ENCODE results near the gene METAP1D.

GRCh38 chr2:172053486-172053885 lies 53.7 kb downstream of the METAP1D start:
- TF ChIP-seq CTCF (IDR thresholded peaks at IDR 0.05) (no peak), POLR2A (IDR thresholded peaks at IDR 0.05) (no peak)

Data from breast epithelium (tissue), 3 donors.